B cell (primary cell): ENCODE results near the gene NADK2. TPM values are rescaled to one million over a fixed set of nuclear protein-coding genes. Genes with fewer than 3 reads are reported as not detected.
"Not testable (repeated sequence)": the region's sequence is repeated elsewhere in the genome, so short reads cannot be mapped to it uniquely, and the experiment has no call there.

ENCODE experiments used
- ATAC-seq: fragments of 200-7000 bp; cut with Tn5 transposase; one replicate; pipeline ENCODE4 v1.10.0; 2021; ENCODE audit warnings: low read depth, mild to moderate bottlenecking, moderate number of reproducible peaks, moderate library complexity
- CTCF ChIA-PET: fragments of 350-600 bp; sonication (Branson Sonifier 250); formaldehyde crosslinking; loops from one replicate; lab custom pipeline; 2021; ENCODE audit warnings: antibody characterized with exemption, inconsistent platforms; lab: Charles Lee
- POLR2A ChIA-PET: fragments of 350-600 bp; sonication (Branson Sonifier 250); formaldehyde crosslinking; loops from one replicate; lab custom pipeline; 2021; ENCODE audit warnings: antibody characterized with exemption; lab: Charles Lee
- DNase-seq: peaks from one replicate; pipeline ENCODE4 v3.0.0; 2013
- H2AFZ ChIP-seq: 2 replicates; pipeline ENCODE4 v1.6.1; 2012; ENCODE audit warnings: mild to moderate bottlenecking, low read depth, low read length; ENCODE audit not compliant: insufficient read depth, poor library complexity, severe bottlenecking
- H3K27ac ChIP-seq, 2 donors: 1 replicate in 1 of 2; 2 replicates in 1 of 2; pipeline ENCODE4 v1.5.1; 2012 to 2013; ENCODE audit warnings: low read length in 2 of 2, mild to moderate bottlenecking in 2 of 2, moderate library complexity in 1 of 2
- H3K27me3 ChIP-seq, 4 experiments: fragments of 200-600 bp in 1 of 4; sonication (generic) in 1 of 4; replicated peaks in 1 of 4; 1 replicate in 2 of 4; 2 replicates in 2 of 4; pipeline versions ENCODE4 v1.6.1 to v1.7.0; 2013 to 2016; ENCODE audit warnings: low read length in 3 of 4, mild to moderate bottlenecking in 2 of 4, mixed read lengths in 1 of 4, moderate library complexity in 1 of 4; ENCODE audit not compliant: insufficient read depth in 4 of 4, control insufficient read depth in 3 of 4; ENCODE audit errors: control extremely low read depth in 1 of 4
- H3K36me3 ChIP-seq, 2 experiments: replicated peaks in 1 of 2; 1 replicate in 1 of 2; 2 replicates in 1 of 2; pipeline versions ENCODE4 v1.6.1 to v1.7.1; 2013; ENCODE audit warnings: low read length in 1 of 2; ENCODE audit not compliant: insufficient read depth in 2 of 2, control insufficient read depth in 1 of 2; ENCODE audit errors: control extremely low read depth in 1 of 2, extremely low read depth in 1 of 2
- H3K4me1 ChIP-seq, 2 donors: fragments of 200-600 bp in 1 of 2; sonication (generic) in 1 of 2; 1 replicate in 1 of 2; 2 replicates in 1 of 2; pipeline versions ENCODE4 v1.5.1 to v1.6.1; 2013 to 2017; ENCODE audit warnings: low read length in 2 of 2; ENCODE audit not compliant: control insufficient read depth in 2 of 2, insufficient read depth in 2 of 2
- H3K4me2 ChIP-seq: replicated peaks from 2 replicates; pipeline ENCODE3; 2012; ENCODE audit warnings: mild to moderate bottlenecking, low read depth, low read length; ENCODE audit not compliant: poor library complexity, severe bottlenecking
- H3K4me3 ChIP-seq, 5 experiments: fragments of 200-600 bp in 1 of 5; sonication (generic) in 1 of 5; 1 replicate in 3 of 5; 2 replicates in 2 of 5; pipeline versions ENCODE4 v1.5.1 to v1.7.0; 2011 to 2016; ENCODE audit warnings: low read length in 4 of 5, mild to moderate bottlenecking in 4 of 5, low read depth in 2 of 5, control low read depth in 1 of 5, moderate library complexity in 1 of 5; ENCODE audit not compliant: insufficient read depth in 1 of 5; ENCODE audit errors: control extremely low read depth in 1 of 5, extremely low read depth in 1 of 5
- H3K79me2 ChIP-seq: fragments of 200-600 bp; sonication (generic); one replicate; pipeline ENCODE4 v1.6.0; 2016; ENCODE audit warnings: low read length; ENCODE audit not compliant: control insufficient read depth, insufficient read depth
- H3K9ac ChIP-seq: fragments of 200-600 bp; sonication (generic); 2 replicates; pipeline ENCODE4 v1.6.1; 2017; ENCODE audit warnings: mild to moderate bottlenecking, low read length, moderate library complexity
- H3K9me3 ChIP-seq, 3 donors: one replicate each; pipeline versions ENCODE4 v1.6.1 to v1.7.1; 2013; ENCODE audit warnings: low read length in 2 of 3; ENCODE audit not compliant: control insufficient read depth in 2 of 3, insufficient read depth in 1 of 3; ENCODE audit errors: control extremely low read depth in 1 of 3
- H4K20me1 ChIP-seq: 2 replicates; pipeline ENCODE4 v1.6.0; 2012; ENCODE audit warnings: mild to moderate bottlenecking, low read length; ENCODE audit not compliant: insufficient read depth, control insufficient read depth, poor library complexity, severe bottlenecking
- H3K27ac Mint-ChIP-seq: one replicate; pipeline ENCODE4 v1.8.0; 2021; ENCODE audit warnings: mixed read lengths
- H3K27me3 Mint-ChIP-seq: one replicate; pipeline ENCODE4 v1.8.0; 2021; ENCODE audit warnings: mixed read lengths
- H3K4me1 Mint-ChIP-seq: one replicate; pipeline ENCODE4 v1.8.0; 2021; ENCODE audit warnings: mixed read lengths
- H3K4me3 Mint-ChIP-seq: one replicate; pipeline ENCODE4 v1.8.0; 2021; ENCODE audit warnings: mixed read lengths
- H3K9me3 Mint-ChIP-seq: one replicate; pipeline ENCODE4 v1.8.0; 2022; ENCODE audit warnings: mixed read lengths; ENCODE audit not compliant: insufficient read depth
- EZH2 ChIP-seq: IDR thresholded peaks from 2 replicates; pipeline ENCODE4 v1.6.1; 2012; ENCODE audit warnings: borderline replicate concordance, low read depth, mild to moderate bottlenecking, moderate library complexity, low read length; ENCODE audit not compliant: insufficient read depth, poor library complexity, severe bottlenecking
- WGBS: methylation state at CpG from one replicate; pipeline ENCODE4 v1.1.5; 2013; ENCODE audit warnings: missing lambda C conversion rate; ENCODE audit not compliant: insufficient coverage; 5-methylcytosine and 5-hydroxymethylcytosine counted together
- intact Hi-C: fragments of 100-400 bp; cut with micrococcal nuclease; formaldehyde crosslinking; loops from one replicate; pipeline ENCODE4 v1.10.0; 2022
- polyA plus RNA-seq: library from polyadenylated mRNA; depleted of rRNA; stranded (reverse); fragments of >200 nt; gene quantifications from 2 replicates; pipeline ENCODE4 v1.2.3, GENCODE V29; 2012
- total RNA-seq, 2 donors: library from RNA; stranded (reverse); fragments of 120-200 nt in 1 of 2; gene quantifications; 1 replicate in 1 of 2; 2 replicates in 1 of 2; pipeline versions ENCODE4 v1.2.3 to v1.2.4, GENCODE V29; 2013 to 2022
- TF ChIP-seq, protein P1 (sequence below): fragments of 200-600 bp; IDR thresholded peaks from one replicate; pipeline ENCODE4 v1.8.0; 2022; ENCODE audit warnings: antibody characterized with exemption, mild to moderate bottlenecking

The NADK2 gene
- total and polyA plus RNA-seq, 2 donors (not counting 1 experiment from before 2014, with no cell fraction given): 3.3 to 18.6 TPM

DNA sequence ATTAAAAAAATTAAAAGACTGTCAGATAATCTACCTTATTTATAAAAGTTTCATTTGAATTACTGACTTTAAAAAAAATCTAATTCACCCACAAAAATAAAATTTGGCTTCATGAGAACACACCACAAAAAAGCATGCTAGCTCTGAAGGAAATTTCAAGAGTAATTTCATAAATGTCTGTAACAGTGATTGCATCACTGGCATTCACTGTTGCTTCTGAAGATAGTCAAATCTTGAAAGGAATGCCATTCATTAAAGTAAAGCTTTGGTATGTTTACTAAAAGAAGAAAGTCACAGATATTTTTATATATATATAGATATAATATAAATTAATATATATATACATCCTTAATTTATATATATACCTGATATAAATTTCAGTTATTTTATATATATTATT, 43.4 kb downstream of the NADK2 start:
- Histone ChIP-seq H3K36me3 (peaks cover 8 to 10% of the 10 kb centered on the region in 2 experiments), H4K20me1 (no peaks in the 10 kb centered on the region), H3K9ac (no peak overlapping the region), H3K4me2 (no peak overlapping the region), H3K9me3 (no peaks in the 10 kb centered on the region), H3K27me3 (no peaks in the 10 kb centered on the region), H3K79me2 (no peaks in the 10 kb centered on the region), H3K4me1 (no peaks in the 10 kb centered on the region), H3K27ac (no peak overlapping the region), H2AFZ (no peak overlapping the region), H3K4me3 (no peak overlapping the region)
- H3K27ac Mint-ChIP-seq: no peak overlapping the region
- TF ChIP-seq, protein P1, sequence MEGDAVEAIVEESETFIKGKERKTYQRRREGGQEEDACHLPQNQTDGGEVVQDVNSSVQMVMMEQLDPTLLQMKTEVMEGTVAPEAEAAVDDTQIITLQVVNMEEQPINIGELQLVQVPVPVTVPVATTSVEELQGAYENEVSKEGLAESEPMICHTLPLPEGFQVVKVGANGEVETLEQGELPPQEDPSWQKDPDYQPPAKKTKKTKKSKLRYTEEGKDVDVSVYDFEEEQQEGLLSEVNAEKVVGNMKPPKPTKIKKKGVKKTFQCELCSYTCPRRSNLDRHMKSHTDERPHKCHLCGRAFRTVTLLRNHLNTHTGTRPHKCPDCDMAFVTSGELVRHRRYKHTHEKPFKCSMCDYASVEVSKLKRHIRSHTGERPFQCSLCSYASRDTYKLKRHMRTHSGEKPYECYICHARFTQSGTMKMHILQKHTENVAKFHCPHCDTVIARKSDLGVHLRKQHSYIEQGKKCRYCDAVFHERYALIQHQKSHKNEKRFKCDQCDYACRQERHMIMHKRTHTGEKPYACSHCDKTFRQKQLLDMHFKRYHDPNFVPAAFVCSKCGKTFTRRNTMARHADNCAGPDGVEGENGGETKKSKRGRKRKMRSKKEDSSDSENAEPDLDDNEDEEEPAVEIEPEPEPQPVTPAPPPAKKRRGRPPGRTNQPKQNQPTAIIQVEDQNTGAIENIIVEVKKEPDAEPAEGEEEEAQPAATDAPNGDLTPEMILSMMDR: no peak
- TF ChIP-seq EZH2: no peak
- no peaks in the 10 kb centered on the region for H3K4me1 Mint-ChIP-seq
- no peak for ATAC-seq
- no peaks in the 10 kb centered on the region for H3K9me3 Mint-ChIP-seq
- no peak for DNase-seq
- ChIA-PET CTCF (interaction anchor here (1.9 kb wide), 1 partner anchor 20 kb away, joined by 4 read pairs; no protein-coding TSS in a partner anchor), POLR2A (no interaction called here)
- no peaks in the 10 kb centered on the region for H3K27me3 Mint-ChIP-seq
- no peak overlapping the region for H3K4me3 Mint-ChIP-seq
- intact Hi-C loops: no loop called here

DNA sequence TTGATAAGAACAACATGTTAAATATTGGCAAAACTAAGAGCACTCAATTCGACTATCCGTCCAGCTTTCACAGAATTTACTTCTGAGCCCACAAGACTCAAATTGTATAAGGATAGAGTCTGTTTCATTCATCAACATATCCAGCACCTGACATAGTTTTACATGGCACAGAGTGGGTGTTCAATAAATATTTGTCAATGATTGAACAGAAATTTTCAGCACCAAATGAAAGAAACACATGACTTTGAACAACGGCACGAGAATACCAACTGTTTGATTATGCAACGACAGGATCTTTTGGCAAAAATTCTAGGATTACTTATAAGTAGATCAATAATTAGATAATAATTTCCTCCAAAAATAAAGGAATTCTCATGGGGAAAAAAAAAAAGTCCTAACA, 48.0 kb downstream of the NADK2 start:
- no peak overlapping the region for H3K4me3 ChIP-seq
- no peak overlapping the region for H3K27ac ChIP-seq
- no peaks in the 10 kb centered on the region for H3K4me1 ChIP-seq
- Mint-ChIP-seq H3K4me1 (no peaks in the 10 kb centered on the region), H3K4me3 (no peak overlapping the region), H3K9me3 (no peaks in the 10 kb centered on the region), H3K27me3 (no peaks in the 10 kb centered on the region), H3K27ac (no peak overlapping the region)
- TF ChIP-seq EZH2: no peak
- TF ChIP-seq, protein P1: no peak
- H3K4me2 ChIP-seq: no peak overlapping the region
- ChIA-PET POLR2A (no interaction called here), CTCF (no interaction called here)
- H3K79me2 ChIP-seq: no peaks in the 10 kb centered on the region
- peaks cover 5 to 8% of the 10 kb centered on the region in 2 experiments for H3K36me3 ChIP-seq
- H3K27me3 ChIP-seq: no peaks in the 10 kb centered on the region
- H3K9me3 ChIP-seq: peaks cover 0 to 11% (median 0%) of the 10 kb centered on the region in 3 donors
- no CpG with 5 or more reads among the region's 5 CpGs for WGBS
- H3K9ac ChIP-seq: no peak overlapping the region
- DNase-seq: no peak
- no peaks in the 10 kb centered on the region for H4K20me1 ChIP-seq
- H2AFZ ChIP-seq: no peak overlapping the region
- ATAC-seq: no peak
- intact Hi-C loops: no loop called here

DNA sequence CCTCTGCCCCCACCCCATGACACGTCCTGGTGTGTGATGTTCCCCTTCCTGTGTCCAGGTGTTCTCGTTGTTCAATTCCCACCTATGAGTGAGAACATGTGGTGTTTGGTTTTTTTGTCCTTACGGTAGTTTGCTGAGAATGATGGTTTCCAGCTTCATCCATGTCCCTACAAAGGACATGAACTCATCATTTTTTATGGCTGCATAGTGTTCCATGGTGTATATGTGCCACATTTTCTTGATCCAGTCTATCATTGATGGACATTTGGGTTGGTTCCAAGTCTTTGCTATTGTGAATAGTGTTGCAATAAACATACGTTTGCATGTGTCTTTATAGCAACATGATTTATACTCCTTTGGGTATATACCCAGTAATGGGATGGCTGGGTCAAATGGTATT, 57.3 kb downstream of the NADK2 start:
- H3K4me1 ChIP-seq, H3K79me2 ChIP-seq, H3K9me3 Mint-ChIP-seq, POLR2A ChIA-PET, H3K4me3 Mint-ChIP-seq, CTCF ChIA-PET, H3K9me3 ChIP-seq, DNase-seq, H3K27me3 ChIP-seq, H3K4me3 ChIP-seq, H2AFZ ChIP-seq, H3K4me2 ChIP-seq, H3K27ac Mint-ChIP-seq, H3K4me1 Mint-ChIP-seq, H4K20me1 ChIP-seq, intact Hi-C loops, H3K27me3 Mint-ChIP-seq, H3K9ac ChIP-seq, H3K27ac ChIP-seq, ATAC-seq: not testable (repeated sequence)
- WGBS: no CpG with 5 or more reads among the region's 4 CpGs
- peaks cover 12 to 16% of the 10 kb centered on the region in 2 experiments for H3K36me3 ChIP-seq
